K562 (cell line): ENCODE results near the gene HBQ1. TPM values are rescaled to one million over a fixed set of nuclear protein-coding genes. Genes with fewer than 3 reads are reported as not detected.

Source experiments
- ASH1L ChIP-seq: fragments of 450-650 bp; IDR thresholded peaks from 2 replicates; pipeline ENCODE4 v1.6.1; 2018; ENCODE audit warnings: borderline replicate concordance, mild to moderate bottlenecking, low read depth; ENCODE audit not compliant: partially characterized antibody
- DMBX1 ChIP-seq: fragments of 250-450 bp; sonication (Bioruptor Pico); IDR thresholded peaks from 2 replicates; pipeline ENCODE4 v1.8.0; 2022; ENCODE audit warnings: inconsistent platforms, mild to moderate bottlenecking, moderate library complexity, borderline replicate concordance
- FOSL1 ChIP-seq: fragments of 200-800 bp; sonication (Bioruptor generic); conservative IDR thresholded peaks from 2 replicates; pipeline ENCODE4 v1.6.1; 2016; ENCODE audit warnings: missing genetic modification characterization, missing compliant biosample characterization
- FOXO4 ChIP-seq: fragments of 450-650 bp; formaldehyde crosslinking; IDR thresholded peaks from 2 replicates; pipeline ENCODE4 v1.4.0; 2020; ENCODE audit warnings: mild to moderate bottlenecking, moderate library complexity
- GATAD2B ChIP-seq: fragments of 450-650 bp; IDR thresholded peaks from 2 replicates; pipeline ENCODE4 v1.6.1; 2017; ENCODE audit warnings: mild to moderate bottlenecking, borderline replicate concordance
- KLF1 ChIP-seq: fragments of 450-650 bp; IDR thresholded peaks from 2 replicates; pipeline ENCODE4 v1.6.1; 2016; ENCODE audit warnings: missing genetic modification characterization, missing compliant biosample characterization
- MEIS2 ChIP-seq: fragments of 450-650 bp; IDR thresholded peaks from 2 replicates; pipeline ENCODE4 v1.6.1; 2014; ENCODE audit warnings: mild to moderate bottlenecking; ENCODE audit not compliant: partially characterized antibody
- NBN ChIP-seq: fragments of 450-650 bp; IDR thresholded peaks from 2 replicates; pipeline ENCODE4 v1.6.1; 2016; ENCODE audit warnings: low read depth, mild to moderate bottlenecking
- OTX1 ChIP-seq: fragments of 450-650 bp; formaldehyde crosslinking; IDR thresholded peaks from 2 replicates; pipeline ENCODE4 v1.4.0; 2022; ENCODE audit warnings: mild to moderate bottlenecking
- PHF21A ChIP-seq: fragments of 450-650 bp; IDR thresholded peaks from 2 replicates; pipeline ENCODE4 v1.6.1; 2017; ENCODE audit warnings: low read depth, borderline replicate concordance
- POLR2G ChIP-seq: fragments of 200-400 bp; formaldehyde crosslinking; IDR thresholded peaks from 2 replicates; pipeline ENCODE4 v1.6.1; 2017; ENCODE audit warnings: low read depth, mild to moderate bottlenecking, antibody characterized with exemption, low read length, moderate library complexity
- PTTG1 ChIP-seq: fragments of 450-650 bp; IDR thresholded peaks from 2 replicates; pipeline ENCODE4 v1.6.1; 2016; ENCODE audit warnings: low read depth, mild to moderate bottlenecking, missing genetic modification characterization, missing compliant biosample characterization
- RBFOX2 ChIP-seq: fragments of 200-400 bp; formaldehyde crosslinking; IDR thresholded peaks from 2 replicates; pipeline ENCODE4 v1.6.1; 2017; ENCODE audit warnings: low read depth, mild to moderate bottlenecking, low read length, moderate library complexity
- SMARCC2 ChIP-seq: fragments of 450-650 bp; IDR thresholded peaks from 2 replicates; pipeline ENCODE4 v1.6.1; 2017; ENCODE audit warnings: antibody characterized with exemption, moderate library complexity, mild to moderate bottlenecking, low read depth
- SRSF1 ChIP-seq: fragments of 200-400 bp; formaldehyde crosslinking; IDR thresholded peaks from 2 replicates; pipeline ENCODE4 v1.6.1; 2017; ENCODE audit warnings: mild to moderate bottlenecking, low read depth, low read length, moderate library complexity
- TARDBP ChIP-seq: fragments of 450-650 bp; IDR thresholded peaks from 2 replicates; pipeline ENCODE4 v1.6.1; 2016
- ZBTB2 ChIP-seq: fragments of 450-650 bp; IDR thresholded peaks from 2 replicates; pipeline ENCODE4 v1.6.1; 2016; ENCODE audit warnings: antibody characterized with exemption
- ZFX ChIP-seq: sonication (generic); formaldehyde crosslinking; IDR thresholded peaks from 2 replicates; pipeline ENCODE4 v1.8.0; 2022; ENCODE audit warnings: mild to moderate bottlenecking, missing genetic modification reagents, moderate library complexity
- polyA plus RNA-seq, 8 experiments: library from polyadenylated mRNA; depleted of rRNA in 4 of 8; stranded (reverse) in 5 of 8; unstranded in 3 of 8; fragments of >200 nt; fragmentation: Nextera tagmentation in 2 of 8; fragmentation: Illumina TruSeq in 1 of 8; extraction: Ambion mirVana in 2 of 8; extraction: Trizol in 1 of 8; gene quantifications; 2 replicates each; pipeline versions ENCODE4 v1.2.1 to v1.2.3, GENCODE V29; 2011 to 2014; ENCODE audit warnings: inconsistent platforms in 1 of 8, missing spikeins in 1 of 8
- total RNA-seq, 7 experiments: library from RNA; depleted of rRNA in 6 of 7; stranded (reverse); fragments of >200 nt in 6 of 7; fragmentation: Illumina TruSeq in 2 of 7; extraction: Trizol in 2 of 7; gene quantifications; 2 replicates each; pipeline versions ENCODE4 v1.2.1 to v1.2.3, GENCODE V29; 2011 to 2021; ENCODE audit warnings: low replicate concordance in 1 of 7
- TF ChIP-seq, protein P1 (sequence below): fragments of 450-650 bp; conservative IDR thresholded peaks from 2 replicates; pipeline ENCODE4 v1.6.1; 2016; ENCODE audit warnings: missing genetic modification characterization, low read depth, mild to moderate bottlenecking, missing compliant biosample characterization, moderate library complexity

The HBQ1 gene
- total and polyA plus RNA-seq, 9 of the 15 experiments (the other 6 are each of a cell fraction or from before 2014, with no cell fraction given) = 2.3 to 190 (median 19.8) TPM

- TF ChIP-seq FOXO4 (no peak), PTTG1 (no peak), NBN (no peak), KLF1 (tag) (no peak), SMARCC2 (0 out of 2 replicates have a peak, but pooled peaks have one; percentile 26), PHF21A (0 out of 2 replicates have a peak, but pooled peaks have one; percentile 30), TARDBP (0 out of 2 replicates have a peak, but pooled peaks have one; percentile 26), OTX1 (CRISPR knock-in tag) (no peak), SRSF1 (no peak), GATAD2B (no peak), ZFX (CRISPR knock-in tag) (peak; percentile 18; the same call in 1 of the 2 replicates), POLR2G (peak; percentile 63), FOSL1 (tag) (peak; percentile 41; the same call in 1 of the 2 replicates), ZBTB2 (0 out of 2 replicates have a peak, but pooled peaks have one; percentile 33), RBFOX2 (peak; percentile 70), ASH1L (no peak), DMBX1 (CRISPR knock-in tag) (no peak), MEIS2 (peak; percentile 86)
- TF ChIP-seq, protein P1, sequence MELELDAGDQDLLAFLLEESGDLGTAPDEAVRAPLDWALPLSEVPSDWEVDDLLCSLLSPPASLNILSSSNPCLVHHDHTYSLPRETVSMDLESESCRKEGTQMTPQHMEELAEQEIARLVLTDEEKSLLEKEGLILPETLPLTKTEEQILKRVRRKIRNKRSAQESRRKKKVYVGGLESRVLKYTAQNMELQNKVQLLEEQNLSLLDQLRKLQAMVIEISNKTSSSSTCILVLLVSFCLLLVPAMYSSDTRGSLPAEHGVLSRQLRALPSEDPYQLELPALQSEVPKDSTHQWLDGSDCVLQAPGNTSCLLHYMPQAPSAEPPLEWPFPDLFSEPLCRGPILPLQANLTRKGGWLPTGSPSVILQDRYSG (tag) = no peak
- TF ChIP-seq, all 486 proteins: peak for 28
Measured at GRCh38 chr16:177981-178667, 2.1 kb upstream of the HBQ1 start (continued).
